SH-SY5Y (cell line): Measurements from ENCODE around the gene HLA-DOB.

Experiments
- GATA2 ChIP-seq: IDR thresholded peaks from 2 replicates; pipeline ENCODE4 v1.6.1; 2011; ENCODE audit warnings: mild to moderate bottlenecking, low read depth, low read length
- GATA3 ChIP-seq: IDR thresholded peaks from 2 replicates; pipeline ENCODE4 v1.6.1; 2011; ENCODE audit warnings: low read depth, mild to moderate bottlenecking, low read length, moderate library complexity

DNA sequence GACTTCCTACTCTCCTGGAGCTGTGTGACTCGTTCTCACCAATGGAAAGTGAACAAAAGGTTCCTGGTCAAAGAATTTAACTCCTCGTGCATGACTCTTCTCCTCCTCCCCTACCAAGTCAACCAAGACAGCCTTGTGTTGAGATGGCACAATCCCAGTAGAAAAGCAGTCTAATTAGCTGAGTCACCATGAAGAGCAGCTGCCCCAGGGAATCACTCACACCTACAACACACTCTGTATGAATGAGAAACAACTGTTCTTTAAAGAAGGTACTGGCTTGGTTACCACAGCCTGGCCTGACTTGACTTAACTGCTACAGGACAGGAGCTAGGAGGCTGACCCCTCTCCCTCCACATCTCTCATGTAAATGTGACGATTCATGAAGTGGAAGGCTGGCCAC is 2.9 kb upstream of the HLA-DOB start:
- TF ChIP-seq GATA2: no peak
- TF ChIP-seq GATA3: no peak
